Stimulated activated CD4-positive, alpha-beta T cell treated with anti-CD3 and anti-CD28 coated beads, Interleukin-2, amount 100 ng/mL, for 24 hours (primary cell): ENCODE measurements around the gene KLF16.
"Not testable (repeated sequence)": the region's sequence is repeated elsewhere in the genome, so short reads cannot be mapped to it uniquely, and the experiment has no call there.

Experiments
- DNase-seq, 2 donors: peaks; one replicate each; pipeline ENCODE4 v3.0.0-alpha.2; 2020

KLF16 gene

DNA sequence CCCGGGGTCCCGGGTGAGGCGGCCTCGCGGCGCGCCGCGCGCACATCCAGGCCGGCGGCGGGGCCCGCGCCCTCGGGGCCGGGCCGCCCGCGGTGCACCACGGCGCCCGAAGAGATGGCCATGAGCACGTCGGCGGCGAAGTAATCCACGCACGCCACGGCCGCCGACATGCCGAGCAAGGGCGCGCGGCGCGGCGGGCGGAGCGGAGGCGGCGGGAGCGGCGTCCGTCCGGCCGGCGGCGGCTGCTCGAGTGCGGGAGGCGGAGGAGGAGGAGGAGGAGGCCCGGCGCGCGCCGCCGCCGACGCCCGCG lies at the start of gene KLF16:
Gene KLF16 (minus strand): TSS at position 252 of the 310 bp plus-strand sequence. CDS start 82 bp downstream, at position 170.
- DNase-seq: no peak

DNA sequence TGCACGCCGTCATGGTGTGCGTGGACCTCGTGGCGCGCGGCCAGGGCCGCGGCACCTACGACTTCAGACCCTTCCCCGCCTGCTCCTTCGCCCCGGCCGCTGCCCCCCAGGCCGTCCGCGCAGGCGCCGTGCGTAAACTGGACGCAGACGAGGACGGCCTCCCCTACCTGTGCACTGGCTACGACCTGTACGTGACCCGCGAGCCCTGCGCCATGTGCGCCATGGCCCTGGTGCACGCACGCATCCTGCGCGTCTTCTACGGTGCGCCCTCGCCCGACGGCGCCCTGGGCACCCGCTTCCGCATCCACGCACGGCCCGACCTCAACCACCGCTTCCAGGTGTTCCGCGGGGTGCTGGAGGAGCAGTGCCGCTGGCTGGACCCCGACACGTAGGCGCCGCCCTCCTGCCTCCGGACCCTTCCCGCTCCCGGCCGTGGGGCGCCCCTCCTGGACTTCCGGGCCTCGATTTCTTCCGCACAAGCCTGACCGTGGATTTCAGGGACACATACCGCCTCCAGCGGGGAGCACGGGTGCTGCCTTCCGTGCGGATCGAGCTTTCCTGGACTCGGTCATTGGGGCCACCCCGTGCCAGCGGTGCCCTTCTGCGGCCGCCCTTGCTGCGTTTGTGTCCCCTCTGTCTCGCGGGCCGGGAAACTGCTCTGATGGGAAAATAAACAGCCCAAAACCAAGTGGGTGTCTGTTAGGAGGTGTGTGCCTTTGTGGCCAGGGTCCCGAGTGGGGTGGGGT lies 49.6 kb upstream of the KLF16 start:
- DNase-seq: no peak

DNA sequence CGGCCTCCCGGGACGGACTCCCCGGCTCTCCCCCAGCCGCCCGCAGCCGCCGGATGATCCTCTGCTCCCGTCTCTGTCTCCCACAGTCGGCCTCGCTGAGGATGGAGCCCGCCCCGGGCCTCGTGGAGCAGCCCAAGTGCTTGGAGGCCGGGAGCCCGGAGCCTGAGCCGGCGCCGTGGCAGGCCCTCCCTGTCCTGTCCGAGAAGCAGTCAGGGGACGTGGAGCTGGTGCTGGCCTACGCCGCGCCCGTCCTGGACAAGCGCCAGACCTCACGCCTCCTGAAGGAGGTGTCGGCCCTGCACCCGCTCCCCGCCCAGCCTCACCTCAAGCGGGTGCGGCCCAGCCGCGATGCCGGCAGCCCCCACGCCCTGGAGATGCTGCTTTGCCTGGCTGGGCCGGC lies 48.6 kb upstream of the KLF16 start:
- no peak for DNase-seq

DNA sequence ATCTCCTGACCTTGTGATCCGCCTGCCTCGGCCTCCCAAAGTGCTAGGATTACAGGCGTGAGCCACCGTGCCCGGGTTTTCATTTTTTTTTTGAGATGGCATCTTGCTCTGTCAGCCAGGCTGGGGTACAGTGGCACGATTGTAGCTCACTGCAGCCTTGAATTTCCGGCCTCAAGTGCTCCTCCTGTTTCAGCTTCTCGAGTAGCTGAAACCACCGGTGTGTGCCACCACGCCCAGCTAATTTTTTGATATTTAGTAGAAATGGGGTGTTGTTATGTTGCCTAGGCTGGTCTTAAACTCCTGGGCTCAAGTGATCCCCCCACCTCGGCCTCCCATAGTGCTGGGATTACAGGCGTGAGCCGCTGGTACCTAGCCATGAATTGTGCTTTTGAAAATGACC lies 47.7 kb upstream of the KLF16 start:
- DNase-seq: no peak

DNA sequence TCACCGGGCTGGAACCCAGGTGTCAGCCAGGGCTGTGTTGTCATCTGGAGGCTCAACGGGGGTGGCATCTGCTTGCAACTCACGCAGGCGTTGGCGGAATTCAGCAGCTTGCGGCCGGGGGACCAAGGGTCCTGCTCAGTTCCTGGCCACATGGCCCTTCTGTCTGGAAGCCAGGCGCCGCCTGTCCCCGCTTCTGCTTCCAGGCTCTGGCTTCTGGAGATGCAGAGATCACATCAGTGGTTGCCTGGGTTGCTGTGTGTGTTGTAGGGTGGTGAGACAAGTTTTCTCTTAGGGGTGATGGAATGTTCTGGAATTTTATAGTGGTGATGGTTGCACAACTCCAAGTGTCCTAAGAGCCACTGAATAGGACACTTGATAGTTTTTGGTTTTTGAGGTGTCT lies 46.8 kb upstream of the KLF16 start:
- DNase-seq: no peak

DNA sequence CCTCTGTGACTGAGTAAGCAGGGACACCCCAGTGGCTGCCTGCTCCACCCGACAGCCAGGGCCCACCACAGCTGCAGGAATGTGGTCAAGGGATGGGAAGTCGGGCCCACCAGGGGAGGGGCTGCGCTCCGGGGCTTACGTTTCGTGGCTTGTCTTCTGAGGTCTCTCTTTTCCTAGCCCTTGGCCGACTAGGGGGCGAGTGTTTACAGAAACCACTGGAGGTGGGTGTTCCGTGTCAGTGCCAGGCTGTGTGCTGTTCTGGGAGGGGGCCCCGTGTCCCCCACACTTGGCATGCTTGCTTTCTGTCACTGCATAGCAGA lies 46.3 kb upstream of the KLF16 start:
- no peak for DNase-seq

DNA sequence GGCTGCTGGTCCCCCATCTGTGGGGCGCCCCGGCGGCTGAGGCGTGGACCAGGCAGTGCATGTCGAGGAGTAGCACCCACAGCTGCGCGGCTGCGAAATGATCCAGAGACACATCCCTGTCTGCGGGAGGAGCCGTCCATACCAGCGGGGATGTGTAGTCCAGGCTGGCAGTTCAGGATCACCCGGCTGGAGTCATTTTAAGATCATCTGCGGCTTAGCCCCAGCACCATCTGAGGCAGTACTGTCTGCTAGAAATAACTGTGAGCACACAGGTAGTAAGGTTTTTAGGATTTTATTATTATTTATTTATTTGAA lies 44.9 kb upstream of the KLF16 start:
- DNase-seq: no peak

DNA sequence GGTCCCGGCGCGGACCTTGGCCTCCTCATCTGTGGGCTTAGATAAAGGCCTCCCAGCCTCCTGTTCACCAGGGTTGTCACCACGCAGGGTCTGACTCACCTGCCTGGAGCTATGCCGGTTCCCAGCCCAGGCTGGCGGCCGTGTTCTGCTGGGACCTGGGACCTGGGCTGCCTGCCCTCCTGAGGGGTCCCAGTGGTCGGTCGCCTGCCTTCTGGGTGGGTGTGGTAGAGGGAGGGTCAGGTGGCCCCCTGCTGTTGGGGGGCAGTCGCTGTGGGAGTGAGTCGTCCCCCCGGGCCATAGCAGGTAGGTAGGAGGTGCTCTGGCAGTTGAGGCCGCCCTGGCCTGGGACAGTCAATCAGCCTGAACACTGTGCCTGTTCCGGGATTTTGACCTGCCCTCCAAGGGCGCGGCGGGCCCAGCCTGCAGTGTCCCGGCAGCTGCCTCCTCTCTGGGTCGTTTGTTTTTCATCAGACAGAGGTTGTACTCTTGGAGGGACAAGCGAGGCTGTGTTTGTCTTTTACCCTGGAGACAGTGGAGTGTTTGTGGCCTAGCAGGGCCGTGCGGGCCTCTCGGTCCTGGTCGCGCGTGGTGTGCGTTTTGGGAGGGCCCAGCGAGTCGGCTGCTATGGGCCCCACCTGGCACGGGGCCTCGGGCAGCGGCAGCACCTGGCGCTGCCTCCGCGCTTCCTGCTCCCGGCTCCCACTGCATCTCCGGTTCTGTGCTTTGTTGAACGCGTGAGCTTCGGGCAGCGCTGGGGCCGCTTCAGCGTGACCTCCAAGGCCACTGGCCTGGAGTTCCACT lies 44.4 kb upstream of the KLF16 start:
- no peak for DNase-seq

DNA sequence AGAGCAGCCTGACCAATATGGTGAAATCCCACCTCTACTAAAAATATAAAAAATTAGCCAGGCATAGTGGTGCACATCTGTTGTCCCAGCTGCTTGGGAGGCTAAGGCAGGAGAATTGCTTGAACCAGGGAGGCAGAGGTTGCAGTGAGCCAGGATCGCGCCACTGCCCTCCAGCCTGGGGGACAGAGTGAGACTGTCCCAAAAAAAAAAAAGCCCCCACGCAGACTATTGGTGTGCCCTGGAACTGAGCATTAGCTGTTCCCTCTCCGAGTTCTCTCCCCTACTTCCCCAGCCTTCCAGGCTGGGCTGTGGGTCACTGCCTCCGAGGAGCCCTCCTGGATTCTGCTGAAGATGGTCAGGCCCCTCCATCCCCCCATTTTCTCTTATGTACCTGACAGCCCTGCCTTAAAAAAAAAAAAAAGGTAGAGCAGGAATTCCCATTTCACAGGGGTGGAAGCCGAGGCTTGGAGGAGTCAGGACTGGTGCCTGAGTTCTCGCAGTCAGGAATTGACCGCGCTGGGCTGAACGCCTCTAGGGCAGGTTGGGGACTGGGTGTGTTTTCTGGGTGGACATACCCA lies 43.7 kb upstream of the KLF16 start:
- no peak for DNase-seq

DNA sequence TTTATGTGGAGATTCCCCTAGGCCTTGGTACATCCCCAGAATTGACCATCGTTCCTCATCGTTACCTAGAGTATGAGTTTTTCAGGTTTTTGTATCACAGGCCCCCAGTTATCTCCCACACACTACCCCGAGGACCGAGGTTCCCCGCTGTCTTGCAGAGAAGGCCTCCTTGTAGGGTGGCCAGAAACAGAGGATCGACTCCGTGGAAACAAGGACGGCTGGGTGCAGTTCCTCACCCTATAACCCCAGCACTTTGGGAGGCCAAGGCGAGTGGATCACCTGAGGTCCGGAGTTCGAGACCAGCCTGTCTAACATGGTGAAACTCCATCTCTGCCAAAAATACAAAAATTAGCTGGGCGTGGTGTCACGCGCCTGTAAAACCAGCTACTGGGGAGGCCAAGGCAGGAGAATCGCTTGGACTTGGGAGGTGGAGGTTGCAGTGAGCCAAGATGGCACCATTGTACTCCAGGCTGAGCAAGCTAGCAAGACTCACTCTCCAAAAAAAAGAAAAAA lies 42.5 kb upstream of the KLF16 start:
- no peak for DNase-seq

DNA sequence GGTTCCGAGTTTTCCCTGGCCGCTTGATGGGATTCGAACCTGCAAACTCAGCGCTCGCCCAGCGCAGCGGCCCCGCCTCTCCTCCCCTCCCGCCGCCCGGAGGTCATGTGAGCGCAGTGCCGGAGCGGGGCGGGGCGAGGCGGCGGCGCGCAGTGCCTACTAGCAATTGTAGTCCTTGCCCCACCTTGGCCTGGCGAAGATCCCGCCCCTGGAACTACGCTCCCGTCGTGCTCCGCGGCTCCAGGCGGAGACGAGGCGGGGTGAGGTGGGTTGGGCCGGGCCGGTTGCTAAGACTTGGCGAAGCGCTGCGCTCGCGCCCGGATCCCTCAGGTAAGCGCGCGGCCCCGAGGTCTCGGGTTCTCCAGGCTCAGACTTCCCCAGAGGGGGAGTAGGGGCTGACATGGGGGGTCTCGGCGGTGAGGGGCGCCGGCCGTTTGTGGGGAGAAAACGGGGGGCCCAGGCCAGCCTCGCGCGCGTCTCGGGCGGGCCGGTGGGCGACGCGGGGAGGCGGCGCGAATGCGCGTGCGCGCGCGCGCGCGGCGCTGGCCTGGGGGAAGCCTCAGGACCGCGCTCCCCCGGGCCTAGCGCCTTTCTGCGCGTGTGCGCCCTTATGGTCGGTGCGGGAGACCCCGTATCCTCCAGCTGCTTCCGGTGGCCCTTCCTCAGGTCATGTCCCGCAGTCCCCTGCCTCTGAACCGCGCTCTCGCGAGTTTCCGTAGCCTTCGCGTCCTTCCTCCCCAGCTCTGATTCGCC lies 41.9 kb upstream of the KLF16 start, which contains the start of the genes ADAT3 and SCAMP4:
Gene ADAT3 (plus strand): TSS at position 290 of the 753 bp plus-strand sequence. CDS start 6,649 bp downstream, outside the sequence.
Gene SCAMP4 (plus strand): TSS at position 290 of the 753 bp plus-strand sequence. CDS start 9,621 bp downstream, outside the sequence.
- DNase-seq: peak; percentile 98 to 99

DNA sequence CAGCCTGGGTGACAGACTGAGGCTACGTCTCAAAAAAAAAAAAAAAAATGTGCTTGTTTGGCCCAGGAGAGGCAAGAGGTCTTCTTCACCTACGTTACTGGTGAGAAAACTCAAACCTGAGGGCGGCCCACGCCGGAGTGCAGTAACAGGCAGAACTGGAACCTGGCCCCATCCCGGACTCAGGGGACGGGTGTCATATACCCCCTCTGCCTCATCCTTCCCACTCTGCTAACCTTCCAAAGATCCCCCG lies 41.4 kb upstream of the KLF16 start:
- DNase-seq: no peak

DNA sequence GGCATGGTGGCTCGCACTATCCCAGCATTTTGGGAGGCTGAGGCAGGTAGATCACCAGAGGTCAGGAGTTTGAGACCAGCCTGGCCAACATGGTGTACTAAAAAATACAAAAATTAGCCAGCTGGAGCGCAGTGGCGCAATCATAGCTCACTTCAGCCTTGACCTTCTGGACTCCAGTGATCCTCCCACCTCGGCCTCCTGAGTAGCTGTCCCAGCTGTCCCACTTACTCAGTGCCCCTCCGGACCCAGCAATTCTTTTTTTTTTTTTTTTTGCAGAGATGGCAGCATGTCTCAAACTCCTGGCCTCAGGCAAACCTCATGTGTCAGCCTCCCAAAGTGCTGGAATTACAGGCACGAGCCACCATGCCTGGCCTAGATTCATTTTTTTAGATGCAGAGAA lies 39.5 kb upstream of the KLF16 start:
- no peak for DNase-seq

DNA sequence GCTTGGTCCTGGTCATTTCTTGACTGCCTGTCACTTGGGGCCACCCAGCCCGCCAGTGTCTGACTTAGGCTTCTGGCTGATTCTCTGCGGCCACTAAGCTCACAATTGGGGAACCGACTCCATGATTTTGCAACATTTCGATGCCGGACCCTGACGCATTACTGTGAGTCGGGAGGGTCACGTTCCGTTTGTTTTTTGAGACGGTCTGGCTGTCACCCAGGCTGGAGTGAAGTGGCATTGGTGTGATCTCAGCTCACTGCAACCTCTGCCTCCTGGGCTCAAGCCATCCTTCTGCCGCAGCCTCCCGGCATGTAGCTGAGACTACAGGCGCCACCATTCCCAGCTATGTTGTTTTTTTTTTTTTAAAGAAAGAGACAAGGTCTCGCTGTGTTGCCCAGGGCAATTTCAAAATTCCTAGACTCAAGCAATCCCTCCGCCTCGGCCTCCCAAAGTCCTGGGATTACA lies 38.6 kb upstream of the KLF16 start:
- no peak for DNase-seq

DNA sequence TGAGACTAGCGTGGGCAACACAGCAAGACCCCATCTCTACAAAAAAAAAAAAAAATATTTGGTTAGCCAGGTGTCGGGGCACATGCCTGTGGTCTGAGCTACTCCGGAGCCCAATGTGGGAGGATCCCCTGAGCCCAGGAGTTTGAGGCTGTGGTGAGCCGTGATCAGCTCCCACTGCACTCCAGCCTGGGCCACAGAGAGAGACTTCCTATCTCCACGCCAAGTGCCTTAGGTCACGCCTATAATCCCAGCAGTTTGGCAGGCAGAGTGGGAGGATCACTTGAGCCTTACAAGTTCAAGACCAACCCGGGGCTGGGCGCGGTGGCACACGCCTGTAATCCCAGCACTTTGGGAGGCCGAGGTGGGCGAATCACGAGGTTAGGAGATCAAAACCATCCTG lies 33.1 kb upstream of the KLF16 start:
- no peak for DNase-seq

DNA sequence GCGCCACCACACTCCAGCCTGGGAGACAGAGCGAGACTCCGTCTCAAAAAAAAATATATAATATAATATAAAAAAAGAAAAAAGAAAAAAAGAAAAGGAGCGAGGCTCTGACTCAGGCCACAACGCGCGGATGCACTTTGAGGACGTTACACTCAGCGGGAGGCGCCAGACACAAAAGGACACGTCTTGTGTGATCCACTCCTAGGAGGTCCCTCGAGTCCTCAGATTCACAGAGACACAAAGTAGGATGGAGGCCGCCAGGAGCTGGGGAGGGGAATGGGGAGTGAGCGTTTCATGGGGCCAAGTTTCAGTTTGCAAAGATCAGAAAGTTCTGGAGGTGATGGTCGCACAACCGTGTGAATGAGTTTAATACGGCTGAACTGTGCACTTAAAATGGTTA lies 30.4 kb upstream of the KLF16 start:
- no peak for DNase-seq

DNA sequence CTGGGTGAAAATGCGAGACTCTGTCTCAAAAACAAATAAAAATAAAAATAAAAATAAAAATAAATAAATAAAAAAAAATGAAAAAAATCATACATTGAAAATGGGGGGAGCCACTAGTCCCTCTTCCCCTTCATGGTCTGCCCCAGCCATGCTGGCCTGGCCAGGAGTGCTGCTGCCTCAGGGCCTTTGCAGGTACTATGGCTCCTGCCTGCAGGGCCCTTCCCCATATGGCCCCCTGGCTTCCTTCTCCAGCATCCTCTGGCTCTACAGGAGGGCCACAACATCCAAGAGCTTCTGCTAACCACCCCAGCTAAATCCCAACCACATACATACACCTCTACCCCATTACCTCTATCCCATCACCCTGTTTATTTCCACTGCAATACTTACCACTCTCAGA lies 26.5 kb upstream of the KLF16 start:
- no peak for DNase-seq

DNA sequence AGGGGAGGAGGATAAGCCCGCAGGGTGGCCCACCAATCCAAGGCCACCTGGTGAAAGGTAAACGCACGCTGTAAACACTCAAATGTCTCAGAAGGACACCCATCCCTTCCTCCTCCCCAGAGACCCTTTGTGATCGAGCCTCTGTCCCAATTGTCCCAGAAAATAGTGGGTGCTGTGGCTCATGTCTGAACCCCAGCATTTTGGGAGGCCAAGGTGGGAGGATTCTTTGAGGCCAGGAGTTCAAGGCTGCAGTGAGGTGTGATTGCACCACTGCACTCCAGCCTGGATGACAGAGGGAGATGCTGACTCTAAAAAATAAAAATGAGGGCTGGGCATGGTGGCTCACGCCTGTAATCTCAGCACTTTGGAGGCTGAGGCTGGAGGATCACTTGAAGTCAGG lies 25.0 kb upstream of the KLF16 start:
- no peak for DNase-seq

DNA sequence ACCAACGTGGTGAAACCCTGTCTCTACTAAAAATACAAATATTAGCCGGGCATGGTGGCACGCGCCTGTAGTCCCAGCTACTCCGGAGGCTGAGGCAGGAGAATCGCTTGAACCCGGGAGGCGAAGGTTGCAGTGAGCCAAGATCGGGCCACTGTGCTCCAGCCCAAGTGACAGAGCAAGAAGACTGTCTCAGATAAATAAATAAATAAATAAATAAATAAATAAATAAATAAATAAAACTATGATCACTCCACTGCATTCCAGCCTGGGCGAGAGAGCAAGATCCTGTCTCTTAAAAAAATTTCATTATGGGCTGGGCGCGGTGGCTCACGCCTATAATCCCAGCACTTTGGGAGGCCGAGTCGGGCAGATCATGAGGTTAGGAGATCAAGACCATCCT lies 23.0 kb upstream of the KLF16 start:
- DNase-seq: not testable (repeated sequence)

DNA sequence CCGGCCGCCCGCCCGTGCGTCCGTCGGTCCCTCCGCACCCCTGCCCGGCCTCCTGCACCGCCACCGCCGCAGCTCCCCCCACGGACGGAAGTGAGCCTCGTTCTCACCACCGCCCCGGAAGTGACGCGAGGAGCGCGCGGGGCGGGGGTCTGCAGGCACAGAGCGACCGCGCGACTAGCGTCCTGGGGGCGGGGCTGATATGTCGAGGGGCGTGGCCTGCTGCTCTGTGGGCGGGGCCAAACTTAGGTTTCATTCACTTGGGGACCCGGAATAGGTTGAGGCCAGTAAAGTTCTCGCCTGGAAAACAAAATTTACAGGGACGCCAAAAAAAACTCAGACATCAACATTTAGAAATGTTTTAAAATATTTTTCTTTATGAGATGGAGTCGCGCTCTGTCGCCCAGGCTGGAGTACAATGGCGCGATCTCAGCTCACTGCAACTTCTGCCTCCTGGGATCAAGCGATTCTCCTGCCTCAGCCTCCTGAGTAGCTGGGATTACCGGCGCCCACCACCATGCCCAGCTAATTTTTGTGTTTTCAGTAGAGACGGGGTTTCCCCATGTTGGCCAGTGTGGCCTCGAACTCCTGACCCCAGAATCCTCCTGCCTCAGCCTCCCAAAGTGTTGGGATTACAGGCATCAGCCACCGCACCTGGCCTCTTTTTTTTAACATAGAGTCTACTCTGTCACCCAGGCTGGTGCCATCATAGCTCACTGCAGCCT lies 22.2 kb upstream of the KLF16 start, which contains the start of gene ABHD17A:
Gene ABHD17A (minus strand): TSS at position 99 of the 722 bp plus-strand sequence. CDS start 3,930 bp downstream, outside the sequence.
- peak; percentile 96 to 97 for DNase-seq

DNA sequence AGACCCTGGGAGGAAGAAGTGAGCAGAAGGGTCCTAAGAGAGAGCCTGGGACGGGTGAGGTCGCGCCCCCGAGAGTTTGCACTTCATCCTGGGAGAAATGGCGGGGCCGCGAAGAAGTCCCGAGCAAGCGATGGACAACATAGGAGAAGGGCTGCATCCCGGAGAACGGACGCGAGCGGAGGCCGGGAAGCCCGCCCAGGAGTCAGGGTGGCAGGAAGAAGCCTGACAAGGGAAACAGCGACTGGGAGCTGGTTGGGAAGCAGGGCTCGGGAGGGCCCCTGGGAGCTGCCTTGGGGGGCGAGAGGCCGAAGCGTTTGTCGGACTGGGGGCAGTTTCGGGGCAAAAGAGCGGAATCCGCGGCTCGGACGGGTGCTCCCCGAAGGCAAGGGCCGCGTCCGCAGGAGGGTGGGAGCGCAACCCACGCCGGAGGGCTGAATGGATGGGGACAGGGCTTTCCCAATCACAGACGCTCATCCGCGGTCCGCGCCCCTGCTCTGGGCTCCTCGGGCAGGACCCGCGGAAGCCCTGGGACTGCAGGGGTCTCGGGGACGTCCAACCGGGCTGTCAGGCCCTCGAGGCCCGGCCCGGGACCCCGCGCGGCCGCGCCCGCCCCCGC lies 21.4 kb upstream of the KLF16 start:
- DNase-seq: no peak

DNA sequence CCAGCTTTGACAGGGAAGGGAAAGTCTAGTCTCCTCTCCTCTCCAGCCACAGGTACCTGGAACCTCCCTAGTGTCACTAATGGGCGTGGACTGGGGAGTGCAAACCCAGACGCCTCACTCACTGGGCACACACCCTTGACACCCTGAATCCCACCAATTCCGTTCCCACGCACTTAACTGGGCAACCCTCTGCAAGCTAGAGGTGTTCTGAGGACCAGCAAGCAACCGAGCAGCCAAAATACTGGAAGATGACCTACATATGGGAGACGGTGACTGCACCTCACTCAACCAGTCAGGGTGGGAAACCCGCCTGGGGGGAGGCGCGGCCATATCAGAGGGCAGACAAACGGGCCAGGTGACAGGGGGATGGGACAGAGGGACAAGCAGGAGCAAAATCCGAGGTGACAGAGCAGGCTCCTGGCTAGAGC lies 20.9 kb upstream of the KLF16 start:
- no peak for DNase-seq
